ENCODE measurements around the gene SPAG7.

Gene SPAG7

GRCh38 chr17:4967539-4968485 lies at the start of gene SPAG7:
TSS of gene SPAG7 (minus strand) at chr17:4967817. CDS start at chr17:4967804, 13 bp downstream.
- DNase-seq: peak; percentile 96 to 98 (median 98)

- no peak for DNase-seq
These were observed 46.7 kb upstream of the SPAG7 start for GRCh38 chr17:5014357-5014756.

GRCh38 chr17:5011928-5012327 lies 44.3 kb upstream of the SPAG7 start:
- DNase-seq: peak; percentile 42 to 87 (median 45)

- DNase-seq: no peak
These were observed 35.7 kb upstream of the SPAG7 start for GRCh38 chr17:5003214-5003867.

- DNase-seq: no peak
These were observed 34.6 kb upstream of the SPAG7 start for GRCh38 chr17:5002121-5002788.

GRCh38 chr17:5000237-5000639 lies 32.6 kb upstream of the SPAG7 start:
- no peak for DNase-seq

- no peak for DNase-seq
These were observed 31.9 kb upstream of the SPAG7 start for GRCh38 chr17:4999430-5000093.

- peak in 1 of 3 donors; percentile 43 for DNase-seq
These were observed 31.3 kb upstream of the SPAG7 start for GRCh38 chr17:4998732-4999429.

GRCh38 chr17:4998027-4998731 lies 30.6 kb upstream of the SPAG7 start:
- DNase-seq: peak in 1 of 3 donors; percentile 19

- peak; percentile 93 to 97 (median 96) for DNase-seq
These were observed 29.8 kb upstream of the SPAG7 start, which contains the start of the genes INCA1 and KIF1C for GRCh38 chr17:4997302-4998026. TSS of gene INCA1 (minus strand) at chr17:4997522. CDS start at chr17:4994437, 3,085 bp downstream. TSS of gene KIF1C (plus strand) at chr17:4997950. CDS start at chr17:5000247, 2,297 bp downstream.

GRCh38 chr17:4994081-4994595 lies 26.5 kb upstream of the SPAG7 start:
- DNase-seq: no peak

GRCh38 chr17:4987767-4988567 lies 20.4 kb upstream of the SPAG7 start:
- peak; percentile 36 to 48 (median 37) for DNase-seq

GRCh38 chr17:4986951-4987766 lies 19.5 kb upstream of the SPAG7 start, which contains the start of gene CAMTA2:
TSS of gene CAMTA2 (minus strand) at chr17:4987675. CDS start at chr17:4986222, 1,453 bp downstream.
- DNase-seq: peak; percentile 74 to 91 (median 76)

- peak; percentile 36 to 40 (median 38) for DNase-seq
These were observed 18.8 kb upstream of the SPAG7 start for GRCh38 chr17:4986403-4986802.

GRCh38 chr17:4982305-4982704 lies 14.7 kb upstream of the SPAG7 start:
- peak; percentile 34 to 54 (median 53) for DNase-seq

- DNase-seq: peak; percentile 55 to 60 (median 57)
These were observed 13.1 kb upstream of the SPAG7 start for GRCh38 chr17:4980644-4981216.

GRCh38 chr17:4978726-4979125 lies 11.1 kb upstream of the SPAG7 start:
- peak; percentile 76 to 81 (median 80) for DNase-seq

Measured in suppressor macrophage treated with lipopolysaccharide for 1 hour (primary cell).